Osteoblast (primary cell): ENCODE measurements around the gene KLRF2. TPM values are rescaled to one million over a fixed set of nuclear protein-coding genes. Genes with fewer than 3 reads are reported as not detected.

Source experiments
- DNase-seq: peaks from one replicate; pipeline ENCODE4 v3.0.0; 2011; ENCODE audit warnings: low spot score, mixed read lengths; ENCODE audit not compliant: insufficient read length; ENCODE audit errors: missing footprints
- H2AFZ ChIP-seq: 2 replicates; pipeline ENCODE4 v1.6.0; 2011; ENCODE audit warnings: mild to moderate bottlenecking, low read length
- H3K27ac ChIP-seq: 2 replicates; pipeline ENCODE4 v1.5.1; 2011; ENCODE audit warnings: mild to moderate bottlenecking, low read depth, low read length, moderate library complexity
- H3K27me3 ChIP-seq: 2 replicates; pipeline ENCODE4 v1.6.0; 2012; ENCODE audit warnings: mild to moderate bottlenecking, control low read depth, inconsistent platforms, low read length, moderate library complexity; ENCODE audit not compliant: insufficient read depth
- H3K36me3 ChIP-seq: 2 replicates; pipeline ENCODE4 v1.5.1; 2011; ENCODE audit warnings: mild to moderate bottlenecking, low read length, control low read depth, moderate library complexity; ENCODE audit not compliant: insufficient read depth
- H3K4me1 ChIP-seq: 2 replicates; pipeline ENCODE4 v1.5.1; 2011; ENCODE audit warnings: mild to moderate bottlenecking, low read length, control low read depth, moderate library complexity; ENCODE audit not compliant: insufficient read depth
- H3K4me2 ChIP-seq: 2 replicates; pipeline ENCODE4 v1.6.0; 2011; ENCODE audit warnings: mild to moderate bottlenecking, low read length; ENCODE audit not compliant: insufficient read depth
- H3K4me3 ChIP-seq: fragments of 200-600 bp; sonication (generic); 3 replicates; pipeline ENCODE4 v1.5.1; 2012; ENCODE audit warnings: mild to moderate bottlenecking, low read length, inconsistent platforms; ENCODE audit not compliant: insufficient read depth
- H3K79me2 ChIP-seq: 2 replicates; pipeline ENCODE4 v1.6.0; 2012; ENCODE audit warnings: mild to moderate bottlenecking, low read length, control low read depth, inconsistent platforms; ENCODE audit not compliant: insufficient read depth
- H3K9me3 ChIP-seq: 2 replicates; pipeline ENCODE4 v1.5.1; 2011; ENCODE audit warnings: low read depth, low read length, control low read depth
- H4K20me1 ChIP-seq: 2 replicates; pipeline ENCODE4 v1.6.0; 2012; ENCODE audit warnings: mild to moderate bottlenecking, low read length, control low read depth; ENCODE audit not compliant: insufficient read depth
- CTCF ChIP-seq: IDR thresholded peaks from 2 replicates; pipeline ENCODE4 v1.5.1; 2011; ENCODE audit warnings: mild to moderate bottlenecking, low read depth, low read length, moderate library complexity; ENCODE audit errors: extremely low read depth
- total RNA-seq: library from RNA; depleted of rRNA; stranded (reverse); fragments of >200 nt; gene quantifications from 2 replicates; pipeline ENCODE4 v1.2.3, GENCODE V29; 2012

Gene KLRF2
- total RNA-seq, 1 donor = not detected

- Histone ChIP-seq H3K4me3 (no peak overlapping the region), H3K4me1 (no peaks in the 10 kb centered on the region), H3K4me2 (no peak overlapping the region), H3K36me3 (no peaks in the 10 kb centered on the region), H3K79me2 (no peaks in the 10 kb centered on the region), H3K9me3 (peaks cover 5% of the 10 kb centered on the region), H4K20me1 (no peaks in the 10 kb centered on the region), H2AFZ (no peak overlapping the region), H3K27me3 (no peaks in the 10 kb centered on the region), H3K27ac (no peak overlapping the region)
- no peak for DNase-seq
- no peak for TF ChIP-seq CTCF
These were observed 29.6 kb downstream of the KLRF2 start for GRCh38 chr12:9910716-9911421.

GRCh38 chr12:9911708-9912107 is 30.4 kb downstream of the KLRF2 start:
- Histone ChIP-seq H3K27ac (no peak overlapping the region), H4K20me1 (no peaks in the 10 kb centered on the region), H3K79me2 (no peaks in the 10 kb centered on the region), H3K4me3 (no peak overlapping the region), H3K36me3 (no peaks in the 10 kb centered on the region), H3K4me2 (no peak overlapping the region), H3K4me1 (no peaks in the 10 kb centered on the region), H2AFZ (no peak overlapping the region), H3K9me3 (peaks cover 5% of the 10 kb centered on the region), H3K27me3 (no peaks in the 10 kb centered on the region)
- no peak for TF ChIP-seq CTCF
- no peak for DNase-seq

- H3K79me2 ChIP-seq = no peaks in the 10 kb centered on the region
- H4K20me1 ChIP-seq = no peaks in the 10 kb centered on the region
- H3K9me3 ChIP-seq = no peaks in the 10 kb centered on the region
- H3K27ac ChIP-seq = no peak overlapping the region
- no peak overlapping the region for H2AFZ ChIP-seq
- DNase-seq = no peak
- H3K4me1 ChIP-seq = no peaks in the 10 kb centered on the region
- H3K4me3 ChIP-seq = no peak overlapping the region
- no peaks in the 10 kb centered on the region for H3K27me3 ChIP-seq
- no peak for TF ChIP-seq CTCF
- no peak overlapping the region for H3K4me2 ChIP-seq
- H3K36me3 ChIP-seq = no peaks in the 10 kb centered on the region
These were observed 38.2 kb downstream of the KLRF2 start for GRCh38 chr12:9919443-9919842.

GRCh38 chr12:9920451-9920850 is 39.2 kb downstream of the KLRF2 start:
- Histone ChIP-seq H3K27me3 (no peaks in the 10 kb centered on the region), H4K20me1 (no peaks in the 10 kb centered on the region), H2AFZ (no peak overlapping the region), H3K79me2 (no peaks in the 10 kb centered on the region), H3K36me3 (no peaks in the 10 kb centered on the region), H3K27ac (no peak overlapping the region), H3K9me3 (no peaks in the 10 kb centered on the region), H3K4me2 (no peak overlapping the region), H3K4me3 (no peak overlapping the region), H3K4me1 (no peaks in the 10 kb centered on the region)
- DNase-seq = no peak
- TF ChIP-seq CTCF = no peak
